Ovary (tissue), 3 donors: ENCODE results near the gene HNF1B.

Experiments
- EP300 ChIP-seq: sonication (generic); formaldehyde crosslinking; IDR thresholded peaks from one replicate; pipeline ENCODE4 v1.6.1; 2017; ENCODE audit warnings: antibody characterized with exemption
- POLR2A ChIP-seq: fragments of 450-650 bp; IDR thresholded peaks from one replicate; pipeline ENCODE4 v1.6.1; 2017; ENCODE audit warnings: antibody characterized with exemption, mild to moderate bottlenecking, moderate library complexity
- TF ChIP-seq, protein P1 (sequence below), 3 donors: fragments of 450-650 bp in 2 of 3; fragments of 200-600 bp in 1 of 3; IDR thresholded peaks; one replicate each; pipeline versions ENCODE4 v1.5.1 to v1.8.0; 2016 to 2022; ENCODE audit warnings: antibody characterized with exemption in 3 of 3, mild to moderate bottlenecking in 1 of 3
- donor health status: DM: no; HTN: no; CAD: no.

- TF ChIP-seq, protein P1, sequence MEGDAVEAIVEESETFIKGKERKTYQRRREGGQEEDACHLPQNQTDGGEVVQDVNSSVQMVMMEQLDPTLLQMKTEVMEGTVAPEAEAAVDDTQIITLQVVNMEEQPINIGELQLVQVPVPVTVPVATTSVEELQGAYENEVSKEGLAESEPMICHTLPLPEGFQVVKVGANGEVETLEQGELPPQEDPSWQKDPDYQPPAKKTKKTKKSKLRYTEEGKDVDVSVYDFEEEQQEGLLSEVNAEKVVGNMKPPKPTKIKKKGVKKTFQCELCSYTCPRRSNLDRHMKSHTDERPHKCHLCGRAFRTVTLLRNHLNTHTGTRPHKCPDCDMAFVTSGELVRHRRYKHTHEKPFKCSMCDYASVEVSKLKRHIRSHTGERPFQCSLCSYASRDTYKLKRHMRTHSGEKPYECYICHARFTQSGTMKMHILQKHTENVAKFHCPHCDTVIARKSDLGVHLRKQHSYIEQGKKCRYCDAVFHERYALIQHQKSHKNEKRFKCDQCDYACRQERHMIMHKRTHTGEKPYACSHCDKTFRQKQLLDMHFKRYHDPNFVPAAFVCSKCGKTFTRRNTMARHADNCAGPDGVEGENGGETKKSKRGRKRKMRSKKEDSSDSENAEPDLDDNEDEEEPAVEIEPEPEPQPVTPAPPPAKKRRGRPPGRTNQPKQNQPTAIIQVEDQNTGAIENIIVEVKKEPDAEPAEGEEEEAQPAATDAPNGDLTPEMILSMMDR (IDR thresholded peaks at IDR 0.05), result no peak
- TF ChIP-seq POLR2A (no peak), EP300 (no peak)
Measured at GRCh38 chr17:37696366-37696765, 48.5 kb downstream of the HNF1B start.
